GM19463 (cell line): ENCODE results near the gene PTN.
"Not testable (repeated sequence)": the region's sequence is repeated elsewhere in the genome, so short reads cannot be mapped to it uniquely, and the experiment has no call there.

Experiments
- ATAC-seq: cut with Tn5 transposase; IDR thresholded peaks from one replicate; pipeline ENCODE4 v1.9.1; 2021; ENCODE audit warnings: mild to moderate bottlenecking, moderate library complexity; ENCODE audit not compliant: unreplicated experiment

Gene PTN

GRCh38 chr7:137268001-137268865, 75.3 kb downstream of the PTN start:
- not testable (repeated sequence) for ATAC-seq

- no peak for ATAC-seq
Observed at GRCh38 chr7:137266764-137267163, 76.8 kb downstream of the PTN start.

GRCh38 chr7:137265480-137265879, 78.1 kb downstream of the PTN start:
- ATAC-seq = not testable (repeated sequence)

- ATAC-seq = no peak
Observed at GRCh38 chr7:137262599-137262998, 80.9 kb downstream of the PTN start.

- ATAC-seq = no peak
Observed at GRCh38 chr7:137258552-137258951, 85.0 kb downstream of the PTN start.

GRCh38 chr7:137254766-137255165, 88.8 kb downstream of the PTN start:
- ATAC-seq = no peak

GRCh38 chr7:137245890-137246289, 97.6 kb downstream of the PTN start:
- ATAC-seq = no peak

GRCh38 chr7:137245186-137245585, 98.3 kb downstream of the PTN start:
- ATAC-seq = no peak

- no peak for ATAC-seq
Observed at GRCh38 chr7:137243741-137244140, 99.8 kb downstream of the PTN start.

GRCh38 chr7:137242616-137243015, 100.9 kb downstream of the PTN start:
- ATAC-seq = no peak

- ATAC-seq = no peak
Observed at GRCh38 chr7:137241655-137242360, 101.7 kb downstream of the PTN start.

GRCh38 chr7:137239186-137239585, 104.3 kb downstream of the PTN start:
- not testable (repeated sequence) for ATAC-seq

GRCh38 chr7:137235434-137235833, 108.1 kb downstream of the PTN start:
- no peak for ATAC-seq

- no peak for ATAC-seq
Observed at GRCh38 chr7:137231167-137231566, 112.4 kb downstream of the PTN start.

- ATAC-seq = no peak
Observed at GRCh38 chr7:137221467-137221866, 122.1 kb downstream of the PTN start.

GRCh38 chr7:137213744-137214143, 129.8 kb downstream of the PTN start:
- no peak for ATAC-seq

GRCh38 chr7:137209151-137209817, 134.2 kb downstream of the PTN start:
- ATAC-seq = no peak

GRCh38 chr7:137206770-137207169, 136.8 kb downstream of the PTN start:
- no peak for ATAC-seq

GRCh38 chr7:137204246-137204645, 139.3 kb downstream of the PTN start:
- no peak for ATAC-seq

- no peak for ATAC-seq
Observed at GRCh38 chr7:137203351-137203750, 140.2 kb downstream of the PTN start.

GRCh38 chr7:137196648-137197047, 146.9 kb downstream of the PTN start:
- ATAC-seq = no peak

GRCh38 chr7:137195996-137196395, 147.5 kb downstream of the PTN start:
- ATAC-seq = no peak
